Esophagus (tissue), 2 donors: ENCODE results near the gene PHACTR3. TPM values are rescaled to one million over a fixed set of nuclear protein-coding genes. Genes with fewer than 3 reads are reported as not detected.

Experiments
- H3K27ac ChIP-seq, 2 donors: one replicate each; pipeline ENCODE4 v1.5.1; 2013; ENCODE audit warnings: low read depth in 2 of 2, mild to moderate bottlenecking in 2 of 2, inconsistent platforms in 1 of 2, low read length in 1 of 2, moderate library complexity in 1 of 2
- H3K27me3 ChIP-seq, 2 donors: one replicate each; pipeline ENCODE4 v1.6.1; 2013; ENCODE audit warnings: low read length in 2 of 2, control low read depth in 1 of 2, mild to moderate bottlenecking in 1 of 2; ENCODE audit not compliant: insufficient read depth in 2 of 2, control insufficient read depth in 1 of 2
- H3K36me3 ChIP-seq, 2 donors: one replicate each; pipeline ENCODE4 v1.6.1; 2013; ENCODE audit warnings: low read length in 1 of 2; ENCODE audit not compliant: control insufficient read depth in 2 of 2, insufficient read depth in 2 of 2
- H3K4me1 ChIP-seq, 2 donors: one replicate each; pipeline ENCODE4 v1.6.1; 2013; ENCODE audit warnings: low read length in 1 of 2; ENCODE audit not compliant: control insufficient read depth in 2 of 2, insufficient read depth in 2 of 2
- H3K4me3 ChIP-seq, 2 donors: one replicate each; pipeline ENCODE4 v1.5.1; 2013; ENCODE audit warnings: low read length in 2 of 2, mild to moderate bottlenecking in 2 of 2, low read depth in 1 of 2, moderate library complexity in 1 of 2
- H3K9me3 ChIP-seq, 2 donors: one replicate each; pipeline ENCODE4 v1.6.1; 2013; ENCODE audit warnings: mild to moderate bottlenecking in 2 of 2, low read depth in 1 of 2, low read length in 1 of 2, moderate library complexity in 1 of 2; ENCODE audit not compliant: control insufficient read depth in 2 of 2, insufficient read depth in 1 of 2
- WGBS, 2 donors: extraction: QIAGEN DNeasy Blood & Tissue Kit; methylation state at CpG; one replicate each; pipeline ENCODE4 v1.1.7; 2013; 5-methylcytosine and 5-hydroxymethylcytosine counted together
- polyA plus RNA-seq, 2 donors: library from polyadenylated mRNA; stranded (reverse); fragments of 200-250 nt; gene quantifications; one replicate each; pipeline ENCODE4 v1.2.3, GENCODE V29; 2013
- donor health status: healthy with polysubstance abuse.
- donor health status: Bipolar disorder and iron deficiency.

The PHACTR3 gene
- polyA plus RNA-seq, 2 donors = 0.27 to 0.83 TPM

DNA sequence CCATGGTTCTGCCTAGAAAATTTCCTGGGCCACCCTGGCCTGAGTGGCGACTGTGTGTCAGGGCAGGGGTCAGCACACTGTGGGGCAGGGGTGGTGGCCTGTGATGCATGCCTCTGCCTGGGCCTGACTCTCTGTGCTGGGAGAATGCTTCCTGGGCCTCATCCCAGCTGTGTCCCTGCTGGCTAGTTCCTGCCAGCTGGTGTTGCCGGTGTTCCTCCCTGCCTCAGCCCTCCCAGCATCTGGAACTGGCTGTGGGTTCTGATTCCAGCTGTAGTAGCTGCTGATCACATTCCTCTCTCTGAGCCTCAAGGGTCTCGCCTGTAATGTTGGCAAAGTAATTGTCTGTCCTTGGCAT, 227.6 kb downstream of the PHACTR3 start:
- Histone ChIP-seq H3K27ac (no peak overlapping the region), H3K36me3 (no peaks in the 10 kb centered on the region), H3K9me3 (no peaks in the 10 kb centered on the region), H3K27me3 (no peaks in the 10 kb centered on the region), H3K4me1 (peaks cover 3% of the 10 kb centered on the region in 2 donors), H3K4me3 (no peak overlapping the region)
- WGBS, 2 donors = 52 to 65% methylated on average over 3 of the region's 3 CpGs

DNA sequence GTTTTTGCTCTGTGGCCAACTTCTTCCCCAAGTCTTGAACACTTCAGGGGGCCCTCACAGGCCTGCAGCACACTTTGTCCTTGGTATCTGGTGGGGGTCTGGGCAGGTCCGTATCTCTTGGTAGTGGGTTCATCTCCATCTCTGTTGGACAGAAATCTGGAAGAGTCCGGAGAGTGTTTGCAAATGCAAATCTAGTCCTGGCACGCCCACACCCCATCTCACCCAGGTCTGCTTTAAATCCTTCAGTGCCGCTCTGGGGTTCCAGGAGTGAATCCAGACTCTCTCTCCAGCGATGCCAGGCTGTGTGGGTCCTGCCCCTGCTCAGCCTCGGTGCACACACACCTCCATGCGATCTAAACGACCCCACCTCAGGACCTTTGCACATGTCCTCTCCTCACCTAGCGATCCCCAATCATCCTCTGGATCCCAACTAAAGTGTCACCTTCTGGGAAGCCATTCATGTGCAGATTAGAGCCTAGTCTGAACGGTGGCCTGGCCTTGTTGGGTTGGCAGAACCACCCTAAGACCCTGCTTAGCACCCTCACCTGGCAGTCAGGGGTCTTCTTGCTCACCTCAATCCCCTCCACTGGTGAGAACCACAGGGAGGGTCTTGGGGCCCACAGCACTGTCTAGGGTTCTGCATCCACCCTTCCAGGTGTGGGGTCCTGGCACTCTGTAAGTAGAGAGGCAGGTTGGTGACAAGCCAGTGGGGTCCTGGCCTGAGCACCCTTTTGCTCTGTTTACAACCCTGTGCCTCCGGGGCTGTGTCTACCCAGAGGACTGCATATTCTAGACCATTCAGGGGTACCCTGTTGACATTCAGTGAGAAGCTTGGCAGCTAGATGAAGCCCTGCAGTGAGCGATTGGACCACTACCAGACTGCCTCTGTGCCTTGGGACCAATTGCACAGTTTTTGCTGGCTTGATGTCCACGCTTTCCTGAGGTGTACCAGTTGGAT, 228.3 kb downstream of the PHACTR3 start:
- Histone ChIP-seq H3K9me3 (no peaks in the 10 kb centered on the region), H3K4me3 (no peak overlapping the region), H3K36me3 (no peaks in the 10 kb centered on the region), H3K27ac (no peak overlapping the region), H3K27me3 (no peaks in the 10 kb centered on the region), H3K4me1 (peaks cover 3% of the 10 kb centered on the region in 2 donors)
- WGBS, 2 donors = 82 to 85% methylated on average over 13 of the region's 13 CpGs

DNA sequence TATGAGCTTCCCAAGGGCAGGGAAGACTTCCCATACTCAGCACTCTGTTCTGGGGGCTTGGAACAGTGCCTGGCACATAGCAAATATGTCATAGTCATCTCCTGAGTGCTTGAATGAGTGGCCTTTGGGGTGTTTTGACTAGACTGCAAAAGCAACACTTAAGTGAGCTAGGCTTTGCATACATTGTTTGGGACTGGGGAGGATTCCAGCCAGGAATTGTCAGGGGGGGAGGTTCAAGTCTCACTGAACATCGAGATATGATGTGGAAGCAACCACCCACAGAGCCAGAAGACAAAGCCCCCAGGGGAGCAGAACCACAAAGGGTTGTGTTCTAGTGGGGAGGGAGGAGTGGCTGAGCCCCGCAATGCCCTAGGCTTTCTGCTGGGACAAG, 230.7 kb downstream of the PHACTR3 start:
- Histone ChIP-seq H3K4me3 (no peak overlapping the region), H3K4me1 (peaks cover 3% of the 10 kb centered on the region in 2 donors), H3K9me3 (no peaks in the 10 kb centered on the region), H3K27me3 (no peaks in the 10 kb centered on the region), H3K36me3 (no peaks in the 10 kb centered on the region), H3K27ac (no peak overlapping the region)
- WGBS, 2 donors = 32 to 54% methylated on average over 2 of the region's 2 CpGs

DNA sequence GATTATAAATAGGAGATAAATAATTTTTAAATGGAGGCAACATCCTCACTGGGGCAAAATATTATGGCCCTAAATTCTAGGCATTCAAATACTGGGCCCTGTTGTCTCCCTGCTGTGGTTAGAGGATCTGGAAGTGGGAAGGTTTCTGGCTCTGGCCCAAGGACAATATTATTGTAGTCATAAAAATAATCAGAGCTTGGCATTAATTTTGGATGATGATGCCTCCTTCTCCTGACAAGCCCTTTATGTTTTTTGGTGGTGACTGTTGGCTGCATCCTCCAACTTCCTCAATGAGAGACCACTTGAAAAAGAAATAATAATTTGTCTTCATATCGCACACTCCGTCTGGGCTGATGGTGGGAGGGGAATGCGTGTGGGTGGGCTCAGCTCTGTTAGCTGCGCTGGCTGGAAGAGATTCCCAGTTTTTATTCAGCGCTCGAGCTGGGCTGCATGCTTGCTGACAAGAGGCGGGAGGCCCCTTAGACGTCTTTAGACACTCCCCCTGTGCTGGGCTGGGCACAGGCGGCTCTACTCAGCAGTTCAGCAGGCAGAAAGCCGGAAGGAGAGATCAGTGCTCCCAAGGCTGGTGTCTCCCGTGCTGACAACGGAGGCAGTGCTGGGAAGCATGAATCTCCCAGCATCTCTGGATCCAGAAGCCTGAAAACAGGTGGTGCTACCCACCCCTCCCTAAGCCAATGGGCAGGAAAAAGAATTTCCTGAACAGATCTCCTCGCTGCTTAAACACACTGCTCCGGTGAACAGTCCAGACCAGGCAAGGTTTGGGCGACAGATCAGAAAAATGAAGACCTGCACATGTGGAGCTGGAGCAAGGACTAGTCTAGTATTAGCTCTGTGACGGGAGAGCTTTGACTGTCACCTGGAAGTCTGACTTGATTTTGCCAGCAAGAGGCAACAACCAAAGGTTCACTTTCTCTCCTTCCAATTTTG, 231.4 kb downstream of the PHACTR3 start:
- WGBS, 2 donors = 7 to 10% methylated on average over 16 of the region's 16 CpGs
- Histone ChIP-seq H3K4me1 (peaks cover 3% of the 10 kb centered on the region in 2 donors), H3K9me3 (no peaks in the 10 kb centered on the region), H3K27me3 (no peaks in the 10 kb centered on the region), H3K27ac (no peak overlapping the region), H3K36me3 (no peaks in the 10 kb centered on the region), H3K4me3 (no peak overlapping the region)

DNA sequence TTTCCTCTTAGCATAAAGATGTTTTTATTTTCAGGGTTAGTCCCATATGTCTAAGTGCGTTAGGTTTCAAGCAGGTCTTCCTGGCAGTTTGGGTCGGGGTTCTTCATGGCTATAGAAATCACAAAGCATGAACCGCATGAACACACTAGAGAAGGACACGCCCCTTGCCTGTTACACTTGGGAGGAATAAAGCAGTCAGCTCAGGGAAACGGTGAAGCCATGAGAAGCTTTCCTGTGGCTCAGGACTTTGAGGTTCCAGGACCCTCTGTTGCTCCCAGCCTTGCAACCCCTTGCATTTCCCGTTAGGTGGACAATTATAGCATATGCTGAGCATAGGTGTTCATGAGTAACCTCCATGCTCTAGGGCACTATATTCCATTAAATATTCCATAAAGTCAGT, 232.4 kb downstream of the PHACTR3 start:
- WGBS, 2 donors = 32 to 41% methylated on average over 6 of the region's 6 CpGs
- Histone ChIP-seq H3K9me3 (no peaks in the 10 kb centered on the region), H3K27me3 (no peaks in the 10 kb centered on the region), H3K27ac (no peak overlapping the region), H3K4me3 (no peak overlapping the region), H3K36me3 (no peaks in the 10 kb centered on the region), H3K4me1 (peaks cover 2 to 3% of the 10 kb centered on the region in 2 donors)

DNA sequence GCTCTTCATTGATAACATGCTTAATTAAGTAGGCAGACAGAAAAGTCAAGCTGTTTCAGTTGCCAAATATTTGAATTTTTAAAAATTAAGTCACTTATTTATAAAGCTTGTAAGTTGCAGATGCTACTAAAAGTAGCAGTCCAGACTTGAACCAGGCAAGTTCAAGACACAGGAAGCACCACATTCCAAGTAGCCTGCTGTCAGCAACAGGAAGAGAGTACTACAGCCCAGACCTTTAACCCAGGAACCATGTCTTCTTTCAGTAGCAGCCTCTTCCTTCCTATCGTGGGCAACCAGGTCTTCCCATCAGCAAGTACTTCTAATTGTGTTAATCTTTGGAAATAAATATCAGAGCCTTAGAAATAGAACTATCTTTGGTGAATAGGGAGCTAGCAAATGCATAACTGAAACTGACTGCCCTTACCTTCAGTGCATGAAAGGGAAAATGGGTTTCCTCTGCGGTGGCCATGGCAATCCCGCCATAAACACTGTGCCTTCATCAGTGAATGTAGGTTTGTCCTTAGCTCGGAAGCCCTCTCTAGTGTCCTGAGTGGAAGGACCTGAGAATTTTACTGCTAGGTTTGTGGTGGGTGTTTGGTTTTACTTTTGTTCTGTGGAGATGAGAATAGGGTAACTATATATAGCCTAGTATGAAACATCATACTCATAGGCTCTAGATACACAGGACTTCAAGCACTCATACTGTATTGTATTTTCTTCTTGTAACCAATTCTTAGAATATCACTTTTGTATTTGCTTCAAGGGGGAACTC, 233.5 kb downstream of the PHACTR3 start:
- 80 to 84% methylated on average over 4 of the region's 4 CpGs for WGBS, 2 donors

DNA sequence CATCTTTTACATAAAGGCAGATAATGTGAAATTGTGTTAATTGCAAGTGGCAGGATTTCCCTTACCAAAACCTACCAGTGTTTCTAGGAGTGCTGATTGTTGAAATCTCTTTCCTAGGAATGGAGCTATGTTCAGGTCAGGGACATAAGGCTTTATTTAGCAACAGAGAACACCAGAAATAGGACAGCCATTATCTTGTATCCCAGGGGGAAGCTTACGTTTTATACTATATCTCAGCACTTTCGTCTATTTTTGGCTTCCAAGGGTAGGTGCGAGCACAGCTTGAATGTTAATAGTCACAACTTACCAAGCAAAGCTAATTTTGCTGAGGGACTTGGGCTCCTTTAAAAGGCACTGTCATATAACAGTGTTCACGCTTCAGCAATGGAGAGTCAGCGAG, 235.1 kb downstream of the PHACTR3 start:
- peaks cover 0 to 3% of the 10 kb centered on the region in 2 donors for H3K4me1 ChIP-seq
- H3K9me3 ChIP-seq = no peaks in the 10 kb centered on the region
- no peaks in the 10 kb centered on the region for H3K27me3 ChIP-seq
- WGBS, 2 donors = 87% methylated on average over 5 of the region's 5 CpGs
- no peaks in the 10 kb centered on the region for H3K36me3 ChIP-seq
- H3K4me3 ChIP-seq = no peak overlapping the region
- H3K27ac ChIP-seq = no peak overlapping the region

More for the DNA sequence above, 233.5 kb downstream of the PHACTR3 start:
- Histone ChIP-seq H3K36me3 (no peaks in the 10 kb centered on the region), H3K9me3 (no peaks in the 10 kb centered on the region), H3K27ac (no peak overlapping the region), H3K4me1 (peaks cover 0 to 3% of the 10 kb centered on the region in 2 donors), H3K4me3 (no peak overlapping the region), H3K27me3 (no peaks in the 10 kb centered on the region)

DNA sequence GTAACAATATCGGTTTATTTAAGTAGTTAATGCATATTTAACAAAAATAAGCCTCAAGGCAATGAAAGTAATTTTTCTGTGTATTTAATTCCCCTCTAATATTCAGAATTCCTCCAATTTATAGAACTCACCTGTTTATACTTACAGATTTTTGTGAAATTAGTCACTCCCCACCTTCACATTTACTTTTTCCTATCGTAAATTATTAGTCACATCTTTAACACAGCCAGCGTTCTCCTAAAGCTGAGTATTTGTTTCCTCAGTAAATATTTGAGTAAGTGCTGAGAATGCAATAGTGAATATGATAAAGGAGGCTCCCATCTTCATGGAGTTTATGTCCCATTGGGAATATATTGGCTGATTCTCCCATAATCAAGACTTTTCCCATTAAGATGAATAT, 241.1 kb downstream of the PHACTR3 start:
- Histone ChIP-seq H3K36me3 (no peaks in the 10 kb centered on the region), H3K27me3 (no peaks in the 10 kb centered on the region), H3K9me3 (no peaks in the 10 kb centered on the region), H3K4me3 (no peak overlapping the region), H3K27ac (no peak overlapping the region), H3K4me1 (no peaks in the 10 kb centered on the region)
- whole genome bisulfite sequencing, 2 donors = 70 to 82% methylated on average over 3 of the region's 3 CpGs

DNA sequence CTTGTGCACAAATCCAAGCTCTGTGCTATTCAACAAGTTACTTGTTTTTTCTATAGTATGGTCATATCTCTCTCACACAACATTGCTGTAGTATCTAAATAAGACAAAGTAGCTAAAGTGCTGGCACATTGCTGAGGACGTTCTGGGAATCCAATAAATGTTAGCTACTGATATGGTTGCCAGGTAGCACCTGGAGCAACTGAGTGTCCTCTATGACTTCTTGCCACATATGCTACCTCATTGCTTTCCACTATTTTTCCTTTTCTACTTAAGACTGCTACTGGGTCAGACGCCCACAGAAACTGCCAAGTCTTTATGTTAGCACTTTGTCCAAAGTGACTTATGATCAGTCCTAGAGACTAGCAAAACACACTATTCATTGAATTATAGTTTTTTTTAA, 243.8 kb downstream of the PHACTR3 start:
- H3K36me3 ChIP-seq = no peaks in the 10 kb centered on the region
- no peaks in the 10 kb centered on the region for H3K9me3 ChIP-seq
- no peak overlapping the region for H3K4me3 ChIP-seq
- 47 to 77% methylated on average over 2 of the region's 2 CpGs for WGBS, 2 donors
- no peaks in the 10 kb centered on the region for H3K4me1 ChIP-seq
- H3K27ac ChIP-seq = no peak overlapping the region
- H3K27me3 ChIP-seq = no peaks in the 10 kb centered on the region
